ENCODE results near the gene CHSY1.

- TF ChIP-seq EZH2 (IDR thresholded peaks at IDR 0.05; ENCODE audit: borderline replicate concordance, low read depth, low read length, poor library complexity, severe bottlenecking), result no peak
- TF ChIP-seq, protein P1, sequence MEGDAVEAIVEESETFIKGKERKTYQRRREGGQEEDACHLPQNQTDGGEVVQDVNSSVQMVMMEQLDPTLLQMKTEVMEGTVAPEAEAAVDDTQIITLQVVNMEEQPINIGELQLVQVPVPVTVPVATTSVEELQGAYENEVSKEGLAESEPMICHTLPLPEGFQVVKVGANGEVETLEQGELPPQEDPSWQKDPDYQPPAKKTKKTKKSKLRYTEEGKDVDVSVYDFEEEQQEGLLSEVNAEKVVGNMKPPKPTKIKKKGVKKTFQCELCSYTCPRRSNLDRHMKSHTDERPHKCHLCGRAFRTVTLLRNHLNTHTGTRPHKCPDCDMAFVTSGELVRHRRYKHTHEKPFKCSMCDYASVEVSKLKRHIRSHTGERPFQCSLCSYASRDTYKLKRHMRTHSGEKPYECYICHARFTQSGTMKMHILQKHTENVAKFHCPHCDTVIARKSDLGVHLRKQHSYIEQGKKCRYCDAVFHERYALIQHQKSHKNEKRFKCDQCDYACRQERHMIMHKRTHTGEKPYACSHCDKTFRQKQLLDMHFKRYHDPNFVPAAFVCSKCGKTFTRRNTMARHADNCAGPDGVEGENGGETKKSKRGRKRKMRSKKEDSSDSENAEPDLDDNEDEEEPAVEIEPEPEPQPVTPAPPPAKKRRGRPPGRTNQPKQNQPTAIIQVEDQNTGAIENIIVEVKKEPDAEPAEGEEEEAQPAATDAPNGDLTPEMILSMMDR (conservative IDR thresholded peaks at IDR 0.05; ENCODE audit: low read depth, low read length), result no peak
These were observed 104.7 kb downstream of the CHSY1 start for GRCh38 chr15:101147181-101147580.
